PC-3 (cell line): ENCODE results near the gene TTC34. TPM values are rescaled to one million over a fixed set of nuclear protein-coding genes. Genes with fewer than 3 reads are reported as not detected.
A peak's percentile ranks its signal among the peaks of the same experiment; 100 is the strongest.
"Not testable (repeated sequence)": the region's sequence is repeated elsewhere in the genome, so short reads cannot be mapped to it uniquely, and the experiment has no call there.

Experiments
- ATAC-seq: fragments of 200-7000 bp; cut with Tn5 transposase; 2 replicates; pipeline ENCODE4 v1.9.1; 2020; ENCODE audit warnings: mild to moderate bottlenecking, moderate library complexity
- BruUV-seq: library from RNA; stranded (reverse); fragments of 400-500 nt; replicated peaks from 2 replicates; lab custom pipeline; 2021; lab: Mats Ljungman, UMichigan
- CTCF ChIA-PET: fragments of 300-600 bp; sonication (Branson Sonifier 250); formaldehyde crosslinking; loops from one replicate; lab custom pipeline; 2022; ENCODE audit warnings: antibody characterized with exemption; lab: Charles Lee
- POLR2A ChIA-PET: fragments of 300-600 bp; sonication (Branson Sonifier 250); formaldehyde crosslinking; loops from one replicate; lab custom pipeline; 2022; ENCODE audit warnings: antibody characterized with exemption; ENCODE audit not compliant: unreplicated experiment; lab: Charles Lee
- DNase-seq: peaks from one replicate; pipeline ENCODE4 v3.0.0-alpha.2; 2015
- H2AFZ ChIP-seq: fragments of 300-600 bp; sonication (generic); 2 replicates; pipeline ENCODE4 v1.6.0; 2016; ENCODE audit warnings: antibody characterized with exemption, low read length
- H3F3A ChIP-seq: fragments of 300-600 bp; sonication (generic); one replicate; pipeline ENCODE4 v1.6.0; 2017; ENCODE audit warnings: antibody characterized with exemption, low read length, control low read depth, mild to moderate bottlenecking; ENCODE audit not compliant: unreplicated experiment
- H3K27ac ChIP-seq: fragments of 300-600 bp; sonication (generic); 2 replicates; pipeline ENCODE4 v1.5.1; 2016; ENCODE audit warnings: mild to moderate bottlenecking, low read length
- H3K27me3 ChIP-seq: fragments of 300-600 bp; sonication (generic); 2 replicates; pipeline ENCODE4 v1.6.1; 2016; ENCODE audit warnings: low read length, mixed read lengths
- H3K36me3 ChIP-seq: fragments of 300-600 bp; sonication (generic); 2 replicates; pipeline ENCODE4 v1.6.1; 2016; ENCODE audit warnings: low read depth, mixed run types, low read length, mixed read lengths
- H3K4me1 ChIP-seq: fragments of 300-600 bp; sonication (generic); 2 replicates; pipeline ENCODE4 v1.5.1; 2016; ENCODE audit warnings: low read length; ENCODE audit not compliant: insufficient read depth
- H3K4me2 ChIP-seq: fragments of 300-600 bp; sonication (generic); 2 replicates; pipeline ENCODE4 v1.6.0; 2016; ENCODE audit warnings: low read length
- H3K4me3 ChIP-seq: fragments of 300-600 bp; sonication (generic); 2 replicates; pipeline ENCODE4 v1.5.1; 2016; ENCODE audit warnings: mild to moderate bottlenecking, low read length, mixed read lengths
- H3K79me2 ChIP-seq: fragments of 300-600 bp; sonication (generic); 2 replicates; pipeline ENCODE4 v1.6.1; 2017; ENCODE audit warnings: low read length, mixed read lengths
- H3K9ac ChIP-seq: fragments of 300-600 bp; sonication (generic); 2 replicates; pipeline ENCODE4 v1.6.0; 2016; ENCODE audit warnings: mild to moderate bottlenecking, low read length
- H3K9me2 ChIP-seq: fragments of 300-600 bp; sonication (generic); replicated peaks from 2 replicates; pipeline ENCODE4 v1.6.1; 2016; ENCODE audit warnings: mixed run types, low read length, mixed read lengths
- H3K9me3 ChIP-seq: fragments of 300-600 bp; sonication (generic); 2 replicates; pipeline ENCODE4 v1.6.1; 2016; ENCODE audit warnings: low read length, mixed read lengths
- H4K20me1 ChIP-seq: fragments of 300-600 bp; sonication (generic); 2 replicates; pipeline ENCODE4 v1.6.1; 2016; ENCODE audit warnings: low read length, mixed read lengths
- CTCF ChIP-seq: fragments of 300-600 bp; sonication (generic); conservative IDR thresholded peaks from 2 replicates; pipeline ENCODE4 v1.5.1; 2017; ENCODE audit warnings: antibody characterized with exemption, low read depth, mild to moderate bottlenecking, low read length
- EZH2 ChIP-seq: fragments of 300-600 bp; sonication (generic); IDR thresholded peaks from one replicate; pipeline ENCODE4 v1.6.1; 2017; ENCODE audit warnings: antibody characterized with exemption, mild to moderate bottlenecking, low read length; ENCODE audit not compliant: unreplicated experiment
- EZH2phosphoT487 ChIP-seq: fragments of 300-600 bp; sonication (generic); IDR thresholded peaks from 2 replicates; pipeline ENCODE4 v1.6.1; 2018; ENCODE audit warnings: mild to moderate bottlenecking, antibody characterized with exemption, low read length, borderline replicate concordance
- intact Hi-C: fragments of 100-400 bp; cut with micrococcal nuclease; formaldehyde crosslinking; loops from 2 replicates; pipeline ENCODE4 v1.9.0; 2023
- total RNA-seq: library from RNA; depleted of rRNA; stranded (reverse); fragments of >200 nt; gene quantifications from 2 replicates; pipeline ENCODE4 v1.2.3, GENCODE V29; 2014

The TTC34 gene
- total RNA-seq, 1 experiment from 2014 or later = 0.11 TPM

- Histone ChIP-seq H3K9me2 (no peaks in the 10 kb centered on the region), H3K4me1 (no peaks in the 10 kb centered on the region), H3K9me3 (peaks cover 16% of the 10 kb centered on the region; the same call in 1 of the 2 replicates), H3K4me3 (no peak overlapping the region), H3K9ac (no peak overlapping the region), H4K20me1 (no peaks in the 10 kb centered on the region), H3K27ac (no peak overlapping the region), H3K79me2 (no peaks in the 10 kb centered on the region), H3F3A (no peaks in the 10 kb centered on the region), H3K4me2 (no peak overlapping the region), H2AFZ (no peak overlapping the region), H3K27me3 (peaks cover 48% of the 10 kb centered on the region), H3K36me3 (no peaks in the 10 kb centered on the region)
- BruUV-seq = no TSS peak
- DNase-seq (no peak), ATAC-seq (no peak)
- TF ChIP-seq EZH2phosphoT487 (no peak), CTCF (no peak), EZH2 (no peak)
- CTCF ChIA-PET = no interaction called here
- POLR2A ChIA-PET = no interaction called here
- intact Hi-C loops = no loop called here
These were observed 23.3 kb downstream of the TTC34 start for GRCh38 chr1:2778220-2778592.

GRCh38 chr1:2777424-2778219 lies 23.9 kb downstream of the TTC34 start:
- no peaks in the 10 kb centered on the region for H3K79me2 ChIP-seq
- ATAC-seq = peak; percentile 31

GRCh38 chr1:2775333-2775732 lies 26.2 kb downstream of the TTC34 start:
- H3K9me2 ChIP-seq, H3K9ac ChIP-seq, H3K79me2 ChIP-seq, H3K4me1 ChIP-seq, H2AFZ ChIP-seq, H3K36me3 ChIP-seq, CTCF ChIA-PET, H3F3A ChIP-seq, H4K20me1 ChIP-seq, intact Hi-C loops, POLR2A ChIA-PET, H3K9me3 ChIP-seq, H3K4me3 ChIP-seq, H3K4me2 ChIP-seq, H3K27ac ChIP-seq, ATAC-seq, BruUV-seq: not testable (repeated sequence)
- peak; percentile 0 for DNase-seq
- H3K27me3 ChIP-seq = peaks cover 30% of the 10 kb centered on the region

More at GRCh38 chr1:2777424-2778219, 23.9 kb downstream of the TTC34 start:
- ChIA-PET POLR2A (no interaction called here), CTCF (no interaction called here)
- H4K20me1 ChIP-seq = no peaks in the 10 kb centered on the region
- H3K4me1 ChIP-seq = no peaks in the 10 kb centered on the region
- peak; percentile 21 for DNase-seq
- peaks cover 47% of the 10 kb centered on the region for H3K27me3 ChIP-seq
- H3K36me3 ChIP-seq = no peaks in the 10 kb centered on the region
- H3K9me3 ChIP-seq = peaks cover 15% of the 10 kb centered on the region; the same call in 1 of the 2 replicates
- H3K9me2 ChIP-seq = no peaks in the 10 kb centered on the region
- H3K27ac ChIP-seq = no peak overlapping the region
- no peak for TF ChIP-seq EZH2
- no peak for TF ChIP-seq CTCF
- BruUV-seq = no TSS peak
- no peak overlapping the region for H2AFZ ChIP-seq
- no peak overlapping the region for H3K4me2 ChIP-seq
- no peak overlapping the region for H3K4me3 ChIP-seq
- intact Hi-C loops = no loop called here
- H3F3A ChIP-seq = no peaks in the 10 kb centered on the region
- no peak overlapping the region for H3K9ac ChIP-seq

- BruUV-seq, H3K9me3 ChIP-seq, POLR2A ChIA-PET, CTCF ChIA-PET, H3K27ac ChIP-seq, ATAC-seq, H2AFZ ChIP-seq, H3K9me2 ChIP-seq, H3K27me3 ChIP-seq, H4K20me1 ChIP-seq, H3K79me2 ChIP-seq, H3K4me3 ChIP-seq, H3K4me2 ChIP-seq, H3K4me1 ChIP-seq, intact Hi-C loops, H3K9ac ChIP-seq, H3K36me3 ChIP-seq, H3F3A ChIP-seq: not testable (repeated sequence)
- DNase-seq = peak; percentile 0
These were observed 33.4 kb downstream of the TTC34 start for GRCh38 chr1:2768052-2768451.

GRCh38 chr1:2759433-2759832 lies 42.1 kb downstream of the TTC34 start:
- H3K27me3 ChIP-seq, BruUV-seq, H3K27ac ChIP-seq, intact Hi-C loops, H3K79me2 ChIP-seq, H3K36me3 ChIP-seq, H2AFZ ChIP-seq, H3K9ac ChIP-seq, CTCF ChIA-PET, ATAC-seq, H4K20me1 ChIP-seq, H3K9me2 ChIP-seq, POLR2A ChIA-PET, H3K9me3 ChIP-seq, H3K4me2 ChIP-seq, H3K4me3 ChIP-seq, H3F3A ChIP-seq, H3K4me1 ChIP-seq: not testable (repeated sequence)
- peak; percentile 0 for DNase-seq
